ENCODE results near the gene BCOR.

BCOR gene

DNA sequence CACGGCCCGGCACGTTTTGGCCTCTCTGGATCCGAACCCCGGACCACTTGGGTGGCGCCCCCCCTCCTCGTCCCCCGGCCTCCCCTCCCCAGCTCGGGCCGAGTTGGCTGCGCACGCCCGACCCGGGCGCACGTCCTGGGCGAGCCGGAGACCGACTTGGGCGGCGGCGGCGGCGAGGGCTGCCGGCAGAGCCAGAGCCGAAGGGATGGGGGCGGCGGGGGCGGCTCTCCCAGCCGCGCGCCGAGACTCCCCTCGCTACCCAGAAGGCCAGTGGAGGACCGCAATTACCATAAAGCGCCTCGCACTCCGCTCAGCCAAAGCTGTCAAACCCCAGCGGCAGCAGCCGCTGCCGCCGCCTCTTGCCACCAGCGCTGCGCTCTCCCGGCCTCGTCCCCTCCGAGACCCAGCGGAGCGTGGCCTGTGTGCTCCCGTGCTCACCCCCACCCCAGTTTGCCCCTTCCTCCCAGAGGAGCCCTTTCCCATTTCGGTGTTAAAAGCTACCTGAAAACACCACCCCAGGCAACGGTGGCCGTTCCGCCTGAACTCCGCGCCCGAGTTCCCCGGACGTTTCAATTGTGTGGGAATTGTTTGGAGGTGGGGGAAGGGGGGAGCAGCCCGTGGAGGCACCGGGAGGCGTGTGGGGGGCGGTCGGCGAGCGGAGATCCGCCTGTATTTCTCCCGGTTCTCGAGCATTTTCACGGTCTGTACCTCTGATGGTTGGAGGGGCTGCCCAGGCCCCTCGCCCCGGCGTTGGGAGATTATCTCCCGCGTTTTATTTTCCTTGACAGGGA lies 701 bp upstream of the BCOR start:
- DNase-seq (ENCODE audit: low spot score), result peak; percentile 43

GRCh38 chrX:40097141-40097503 lies 636 bp downstream of the BCOR start:
- DNase-seq (ENCODE audit: low spot score), result peak; percentile 9

DNA sequence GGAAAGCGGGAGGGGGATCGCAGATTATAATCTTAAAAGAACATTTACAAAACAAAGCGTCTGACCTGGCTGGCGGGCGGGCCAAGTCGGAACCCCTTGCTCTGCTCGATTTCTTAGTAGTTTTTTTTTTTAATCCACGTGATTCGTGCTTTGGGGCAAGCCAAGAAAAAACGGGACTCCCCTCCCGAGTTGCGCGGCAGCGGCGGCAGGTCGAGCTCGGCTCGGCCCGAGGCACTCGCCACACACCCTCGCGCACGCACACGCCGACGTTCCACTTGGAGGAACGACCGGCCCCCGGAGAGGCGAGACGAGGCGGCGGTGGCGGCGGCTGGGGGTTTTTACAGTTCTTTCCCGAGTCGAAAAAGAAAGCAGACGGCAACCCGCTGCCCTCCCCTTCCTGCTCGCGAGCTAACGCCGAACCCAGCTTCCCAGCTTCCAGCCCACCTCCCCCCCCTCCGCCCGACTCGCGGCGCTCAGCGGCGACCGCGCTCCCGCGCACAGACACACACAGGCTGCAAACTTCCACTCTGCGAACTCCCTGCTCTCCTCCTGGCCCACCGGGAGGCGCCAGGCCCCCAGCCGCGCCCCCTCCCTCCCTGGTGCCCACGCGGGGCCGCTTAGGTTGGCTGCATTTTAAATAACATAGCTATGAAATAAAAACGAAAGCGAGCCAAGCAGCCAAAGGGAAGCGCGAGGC lies 1.2 kb downstream of the BCOR start:
- DNase-seq (ENCODE audit: low spot score), result peak; percentile 34

DNA sequence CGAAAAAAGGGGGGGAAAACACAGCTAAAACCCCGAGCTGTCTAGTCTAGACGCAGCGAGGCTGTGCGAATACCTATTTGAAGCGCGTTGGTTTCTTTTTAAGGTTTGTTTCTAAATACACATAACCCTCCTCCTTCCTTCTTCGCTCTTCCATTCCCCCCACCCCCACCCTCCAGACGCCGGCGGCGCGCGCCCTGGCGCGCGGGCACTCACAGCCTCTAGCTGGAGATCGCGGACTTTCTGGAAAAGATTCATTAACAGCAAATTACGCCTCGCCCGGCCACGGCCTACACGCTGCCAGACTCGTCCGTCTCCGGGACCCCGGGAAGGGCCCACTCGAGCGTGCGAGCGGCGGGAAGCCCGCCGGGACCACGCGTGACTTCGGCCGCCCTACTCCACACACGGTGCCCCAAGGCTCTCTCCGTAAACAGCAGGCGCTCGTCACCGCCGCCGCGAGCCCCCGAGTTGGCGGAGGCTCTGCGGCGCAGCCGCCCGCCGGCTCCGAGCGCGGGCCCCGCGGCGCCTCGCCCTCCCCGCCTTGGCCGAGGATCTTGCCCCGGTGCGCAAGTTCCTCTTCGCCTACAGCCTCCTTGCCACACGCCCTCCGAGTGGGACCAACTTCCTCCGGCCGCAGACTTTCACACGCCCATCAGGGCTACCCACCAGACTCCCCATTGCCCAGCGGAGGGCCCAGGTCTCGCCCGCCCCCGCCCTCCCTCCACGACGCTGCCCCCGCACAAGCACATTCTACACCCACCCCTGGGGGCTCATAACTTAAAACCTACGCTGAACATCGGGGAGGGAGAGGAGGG lies 2.0 kb downstream of the BCOR start:
- peak; percentile 12 for DNase-seq (ENCODE audit: low spot score)

DNA sequence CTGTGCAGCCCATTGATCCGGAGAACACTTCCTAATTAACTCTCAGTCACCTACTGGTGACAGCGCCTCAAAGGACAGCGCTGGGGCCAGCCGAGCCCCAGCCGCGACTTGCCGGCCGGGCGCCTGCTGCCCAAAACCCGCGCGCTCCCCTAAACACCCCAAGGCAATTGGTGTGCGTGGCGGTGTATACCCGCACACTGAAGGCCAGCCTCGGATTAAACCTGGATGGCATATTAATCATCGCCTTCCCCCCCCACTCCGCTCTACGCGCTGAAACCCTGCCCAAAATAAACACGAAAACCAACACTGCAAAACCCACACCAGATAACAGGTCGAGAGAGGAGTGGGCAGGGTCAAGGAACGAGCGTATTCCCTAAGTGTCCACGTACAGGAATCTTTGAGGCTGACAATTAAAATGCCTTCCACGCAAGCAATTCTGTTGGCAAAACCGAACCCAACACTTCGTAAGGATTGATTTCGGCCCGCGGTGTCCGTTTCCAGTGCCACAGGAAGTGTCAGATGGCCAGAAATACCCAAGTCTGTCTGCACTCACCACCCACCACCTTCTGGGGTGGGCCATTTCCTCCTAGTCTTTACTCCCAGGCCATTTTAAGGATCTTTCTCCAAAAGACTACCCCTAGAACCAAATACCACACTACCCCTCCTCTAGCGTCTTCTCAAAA lies 2.7 kb downstream of the BCOR start:
- DNase-seq (ENCODE audit: low spot score), result no peak

DNA sequence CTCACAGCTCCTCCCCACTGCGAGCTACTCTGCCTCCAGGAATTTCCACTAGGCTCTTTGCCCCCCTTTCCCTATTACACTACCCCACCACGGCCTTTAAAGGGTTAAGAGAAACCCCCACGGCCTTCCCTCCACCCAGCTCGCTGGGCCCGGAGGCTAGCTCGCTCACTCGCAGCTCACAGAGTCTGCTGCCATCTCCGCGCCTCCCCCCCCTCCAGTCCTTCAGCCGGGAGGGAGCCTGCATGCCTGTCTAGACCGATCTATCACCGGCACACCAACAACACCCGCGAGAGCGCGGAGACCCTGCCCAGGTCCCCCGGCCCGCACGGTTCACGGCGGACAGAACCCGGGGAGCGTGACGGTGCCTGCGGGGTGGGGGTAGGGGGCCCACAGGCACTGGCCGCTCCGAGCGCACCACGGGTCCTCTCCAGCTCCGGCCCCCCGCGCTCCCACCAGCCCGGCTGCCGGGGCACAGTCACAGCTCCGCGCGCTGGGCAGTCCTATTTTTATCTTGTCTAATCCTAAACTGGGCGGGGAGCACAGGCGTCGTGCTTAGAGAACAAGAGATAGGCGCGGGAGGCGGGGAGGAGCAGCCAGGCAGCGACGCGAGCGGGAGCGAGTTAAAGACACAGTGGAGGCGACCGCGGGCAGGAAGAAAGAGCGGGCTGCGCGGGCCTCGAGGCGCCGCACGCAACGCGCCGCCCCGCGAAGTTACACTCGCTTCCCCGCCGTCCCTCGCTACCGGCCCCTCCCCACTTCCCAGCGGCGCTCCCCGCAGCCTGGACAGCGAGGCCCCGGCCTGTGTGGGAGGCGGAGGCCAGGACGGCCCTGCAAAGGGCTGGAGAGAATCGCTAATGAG lies 3.5 kb downstream of the BCOR start:
- DNase-seq (ENCODE audit: low spot score), result peak; percentile 36

DNA sequence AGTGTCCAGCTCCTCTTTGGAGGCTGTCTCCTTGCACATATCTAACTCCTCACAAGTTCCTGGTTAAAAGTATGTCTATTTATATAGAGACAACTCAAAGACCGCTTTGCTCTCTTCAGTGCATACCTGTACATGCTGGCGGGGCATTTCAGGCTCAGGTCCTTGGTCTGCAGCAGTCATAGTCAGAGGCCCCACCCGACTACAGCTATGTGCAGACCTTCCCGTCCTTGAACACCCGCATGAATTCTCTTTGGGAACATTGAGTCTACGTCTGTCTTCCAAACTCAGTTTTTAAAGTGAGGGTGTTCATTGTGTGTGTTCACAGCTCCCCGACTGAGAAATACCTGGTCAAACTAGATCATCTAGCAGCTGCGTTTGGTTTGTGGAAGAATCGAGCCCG lies 4.2 kb downstream of the BCOR start:
- DNase-seq (ENCODE audit: low spot score), result no peak

DNA sequence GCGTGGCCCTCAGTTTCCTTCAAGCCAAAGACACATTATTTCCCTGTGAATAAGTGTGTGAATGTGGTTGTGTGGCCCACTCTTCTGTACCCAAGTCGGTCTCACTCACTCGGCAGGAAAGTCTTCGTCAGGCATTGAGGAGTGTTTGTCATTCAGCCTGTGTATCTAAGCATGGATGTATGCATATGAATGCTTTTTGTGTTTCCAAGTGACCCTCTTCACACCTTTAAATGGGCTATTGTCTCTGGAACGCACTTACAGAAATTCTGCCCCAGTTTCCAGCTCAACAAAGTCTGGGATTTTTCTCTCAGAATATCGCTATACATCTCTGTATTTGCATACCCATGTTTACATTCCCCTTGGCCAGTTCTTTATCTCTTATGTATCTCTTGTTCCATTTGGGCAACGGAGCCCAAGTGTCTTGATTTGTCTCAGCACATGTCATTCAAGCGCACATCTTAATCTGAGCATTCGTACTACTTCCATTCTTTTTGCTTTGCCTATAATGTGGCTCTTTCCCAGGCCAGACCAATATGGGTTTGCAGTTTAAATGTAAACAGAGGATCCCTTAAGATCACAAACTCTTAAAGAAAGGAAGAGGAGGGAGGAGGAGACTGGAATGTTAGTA lies 4.8 kb downstream of the BCOR start:
- no peak for DNase-seq (ENCODE audit: low spot score)

GRCh38 chrX:40091691-40092421 lies 5.9 kb downstream of the BCOR start:
- DNase-seq (ENCODE audit: low spot score), result no peak

DNA sequence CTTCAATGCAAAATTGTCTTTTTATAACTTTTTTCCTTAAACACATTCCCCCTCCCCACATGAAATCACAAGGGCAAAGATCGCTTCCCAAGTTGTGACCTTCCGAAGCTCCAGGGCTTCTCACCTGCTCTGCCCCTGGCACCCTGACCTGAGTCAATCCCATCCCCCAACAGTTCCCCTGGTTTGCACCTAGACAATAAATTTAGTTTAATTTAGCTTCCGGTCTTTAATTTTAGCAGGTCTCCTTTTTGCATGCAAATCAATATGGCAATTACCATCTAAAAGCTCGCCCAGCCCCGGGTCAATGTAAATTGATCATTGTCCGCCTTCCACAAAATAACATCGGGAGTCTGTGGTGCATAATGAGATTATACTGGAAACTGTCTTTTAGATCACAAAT lies 6.8 kb downstream of the BCOR start:
- DNase-seq (ENCODE audit: low spot score), result no peak

DNA sequence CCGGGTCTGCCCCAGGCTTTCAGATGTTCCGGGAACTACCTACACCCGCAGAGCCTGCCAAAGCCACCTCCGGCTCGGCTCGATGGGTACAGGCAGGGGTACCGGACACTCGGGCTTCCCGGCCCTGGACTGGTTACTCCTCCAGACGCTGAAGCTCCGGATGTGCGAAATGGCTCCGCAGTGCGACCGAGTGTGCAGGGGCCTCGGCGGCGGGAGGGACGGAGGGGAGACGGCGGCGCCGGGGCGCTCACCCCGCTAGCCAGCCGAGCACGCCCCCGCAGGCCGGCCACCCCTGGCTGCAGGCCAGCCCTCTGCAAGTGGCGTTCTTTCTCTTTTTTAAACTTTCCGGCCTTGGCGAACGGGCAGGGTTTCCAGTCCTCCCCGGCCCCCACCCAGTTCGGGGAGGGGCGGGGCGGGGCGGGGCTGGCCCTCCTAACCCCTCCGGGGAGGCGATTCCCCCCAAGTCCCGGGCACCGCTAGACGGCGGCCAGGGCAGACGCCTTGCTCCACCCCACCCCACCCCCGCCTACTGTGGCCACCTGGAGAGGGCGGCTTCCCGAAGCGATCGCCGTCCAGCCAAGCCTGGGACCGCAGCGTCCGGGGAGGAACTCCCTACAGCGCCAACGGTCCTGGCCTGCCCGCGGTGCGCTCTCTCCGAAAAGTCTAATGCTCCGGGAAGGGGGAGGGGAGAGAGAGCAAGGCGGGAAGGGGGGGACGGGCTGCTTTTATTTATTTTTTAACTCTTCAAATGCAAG lies 7.5 kb downstream of the BCOR start:
- DNase-seq (ENCODE audit: low spot score), result peak; percentile 24

DNA sequence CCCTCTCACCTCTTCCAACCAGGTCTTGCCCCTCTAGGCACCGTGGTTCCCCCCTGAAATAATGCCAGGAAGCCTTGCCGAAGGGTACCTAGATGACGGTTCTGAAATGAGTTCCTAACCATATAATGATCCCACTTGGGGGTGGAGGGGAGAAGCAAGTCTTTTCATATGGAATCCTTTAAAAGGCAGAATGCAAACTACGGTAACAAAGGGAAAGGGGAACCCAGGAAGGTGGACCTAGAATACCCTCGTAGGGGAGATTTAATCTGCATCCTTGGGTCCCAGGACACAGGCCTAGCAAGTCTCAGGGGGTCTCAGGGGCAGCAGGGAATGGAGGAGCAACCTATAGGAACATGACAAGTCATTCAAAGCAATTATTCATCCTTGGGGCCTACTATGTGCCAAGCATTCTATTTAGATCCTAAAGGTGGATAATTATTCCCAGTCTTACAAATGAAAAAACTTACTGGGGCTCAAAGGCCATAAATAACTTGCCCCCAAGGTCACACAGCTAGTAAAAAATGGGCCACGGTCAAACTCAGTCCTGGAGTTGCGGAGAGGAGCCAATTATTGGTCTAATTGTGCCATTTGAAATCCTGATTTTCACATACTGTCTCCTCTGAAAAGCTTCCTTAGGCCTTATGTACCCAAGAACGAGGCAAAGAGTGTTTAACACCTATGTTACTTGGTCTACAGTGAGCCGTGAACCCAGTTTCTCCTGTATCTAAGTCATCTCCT lies 8.8 kb downstream of the BCOR start:
- no peak for DNase-seq (ENCODE audit: low spot score)

- no peak for DNase-seq (ENCODE audit: low spot score)
Observed at GRCh38 chrX:40088299-40088625, 9.5 kb downstream of the BCOR start.

- no peak for DNase-seq (ENCODE audit: low spot score)
Observed at GRCh38 chrX:40087425-40088298, 10.1 kb downstream of the BCOR start.

DNA sequence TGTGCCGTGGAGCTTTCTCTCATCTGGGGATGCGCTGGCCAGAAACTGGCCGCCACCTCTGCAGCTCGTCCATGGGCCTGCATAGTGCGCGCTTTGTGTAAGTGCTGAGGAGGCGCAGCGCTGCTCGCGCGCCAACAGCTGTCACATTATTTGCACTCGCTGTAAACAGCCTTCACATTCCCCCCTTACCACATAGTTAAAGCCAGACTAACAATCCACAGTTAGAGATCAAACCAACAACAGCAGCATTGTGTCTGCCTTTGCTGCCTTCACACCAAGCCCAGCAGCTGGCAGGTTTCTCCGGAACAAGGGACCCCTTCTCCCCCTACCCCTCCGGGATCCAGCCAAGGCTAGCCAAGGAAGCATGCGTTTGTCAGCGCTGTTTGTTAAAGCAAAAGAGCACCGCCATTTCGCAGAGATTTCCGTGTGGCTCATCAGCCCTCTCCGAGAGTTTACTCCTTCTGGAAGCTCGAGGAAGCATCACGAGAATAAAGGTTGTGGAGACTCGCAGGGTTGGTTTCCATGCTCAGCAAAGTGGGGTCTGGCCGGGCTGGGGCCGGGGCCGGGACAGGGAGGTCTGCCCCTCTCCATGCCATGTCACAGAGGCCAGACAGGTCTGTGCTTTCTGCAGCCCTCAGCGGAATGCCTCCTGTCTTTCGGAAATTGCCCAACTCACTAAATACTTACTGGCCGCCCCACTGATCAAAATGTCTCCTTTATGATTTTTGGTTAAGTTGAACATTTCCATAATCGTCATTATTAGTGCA lies 11.0 kb downstream of the BCOR start:
- DNase-seq (ENCODE audit: low spot score), result no peak

GRCh38 chrX:40085714-40086113 lies 12.0 kb downstream of the BCOR start:
- DNase-seq (ENCODE audit: low spot score), result no peak

GRCh38 chrX:40085102-40085551 lies 12.6 kb downstream of the BCOR start:
- peak; percentile 63 for DNase-seq (ENCODE audit: low spot score)
